Body of pancreas (tissue), 4 donors: ENCODE results near the gene PHF21A.

Experiments
- CTCF ChIP-seq, 7 experiments: fragments of 450-650 bp in 4 of 7; fragments of 200-600 bp in 3 of 7; sonication (generic) in 3 of 7; IDR thresholded peaks; one replicate each; pipeline ENCODE4 v1.5.1; 2016 to 2019; ENCODE audit warnings: antibody characterized with exemption in 7 of 7
- POLR2A ChIP-seq, 3 donors: fragments of 450-650 bp; IDR thresholded peaks; one replicate each; pipeline ENCODE4 v1.6.1; 2016; ENCODE audit warnings: antibody characterized with exemption in 3 of 3, mild to moderate bottlenecking in 2 of 3

- TF ChIP-seq POLR2A (IDR thresholded peaks at IDR 0.05) (no peak), CTCF (IDR thresholded peaks at IDR 0.05) (no peak)
Measured at GRCh38 chr11:46072172-46072964, 48.9 kb downstream of the PHF21A start.
